Upper lobe of left lung (tissue), 6 donors: ENCODE results near the gene PCGF3. TPM values are rescaled to one million over a fixed set of nuclear protein-coding genes. Genes with fewer than 3 reads are reported as not detected.

Source experiments
- ATAC-seq, 2 donors: fragments of 200-7000 bp; cut with Tn5 transposase; one replicate each; pipeline ENCODE4 v1.9.1; 2022; ENCODE audit warnings: mild to moderate bottlenecking in 2 of 2, moderate library complexity in 2 of 2; ENCODE audit not compliant: low FRiP score in 2 of 2
- DNase-seq, 2 donors: peaks; one replicate each; pipeline ENCODE4 v3.0.0-alpha.2; 2019 to 2020
- H3K27ac ChIP-seq, 4 donors: fragments of 200-600 bp; sonication (generic); one replicate each; pipeline ENCODE4 v1.5.1; 2016 to 2019
- H3K27me3 ChIP-seq, 4 donors: fragments of 200-600 bp; sonication (generic); one replicate each; pipeline ENCODE4 v1.5.1; 2017 to 2019
- H3K36me3 ChIP-seq, 4 donors: fragments of 200-600 bp; sonication (generic); one replicate each; pipeline ENCODE4 v1.5.1; 2016 to 2019
- H3K4me1 ChIP-seq, 4 donors: fragments of 200-600 bp; sonication (generic); one replicate each; pipeline ENCODE4 v1.5.1; 2018 to 2019
- H3K4me3 ChIP-seq, 4 donors: fragments of 200-600 bp; sonication (generic); one replicate each; pipeline ENCODE4 v1.5.1; 2017 to 2019; ENCODE audit warnings: mild to moderate bottlenecking in 2 of 4, moderate library complexity in 1 of 4
- H3K9me3 ChIP-seq, 4 donors: fragments of 200-600 bp; sonication (generic); one replicate each; pipeline ENCODE4 v1.5.1; 2018 to 2019
- EP300 ChIP-seq, 4 donors: sonication (generic); formaldehyde crosslinking; IDR thresholded peaks; one replicate each; pipeline ENCODE4 v1.5.1; 2017; ENCODE audit warnings: antibody characterized with exemption in 4 of 4, control low read depth in 2 of 4
- POLR2A ChIP-seq, 4 donors: fragments of 450-650 bp; IDR thresholded peaks; one replicate each; pipeline ENCODE4 v1.5.1; 2016 to 2017; ENCODE audit warnings: antibody characterized with exemption in 4 of 4, mild to moderate bottlenecking in 2 of 4
- POLR2AphosphoS5 ChIP-seq, 2 donors: sonication (generic); formaldehyde crosslinking; IDR thresholded peaks; one replicate each; pipeline ENCODE4 v1.5.1; 2017; ENCODE audit warnings: antibody characterized with exemption in 2 of 2
- WGBS, 2 donors: methylation state at CpG; one replicate each; pipeline ENCODE4 v1.1.5; 2017 to 2018; 5-methylcytosine and 5-hydroxymethylcytosine counted together
- total RNA-seq, 6 donors: library from RNA; depleted of rRNA in 4 of 6; stranded (reverse); fragments of >200 nt in 4 of 6; gene quantifications; one replicate each; pipeline versions ENCODE4 v1.1.0 to v1.2.1, GENCODE V29; 2016 to 2021
- TF ChIP-seq, protein P1 (sequence below), 6 experiments: fragments of 450-650 bp in 4 of 6; fragments of 200-600 bp in 2 of 6; sonication (generic) in 2 of 6; IDR thresholded peaks; one replicate each; pipeline ENCODE4 v1.5.1; 2016 to 2019; ENCODE audit warnings: antibody characterized with exemption in 6 of 6
- donor health status: DM: no; HTN: no; CAD: no; lungs with moderate emphysema.
- donor health status: DM: no; HTN: yes; CAD: no; lungs with severe emphysema.

Gene PCGF3
- total RNA-seq, 6 donors from 2014 or later = 36.4 to 150 (median 41.0) TPM

DNA sequence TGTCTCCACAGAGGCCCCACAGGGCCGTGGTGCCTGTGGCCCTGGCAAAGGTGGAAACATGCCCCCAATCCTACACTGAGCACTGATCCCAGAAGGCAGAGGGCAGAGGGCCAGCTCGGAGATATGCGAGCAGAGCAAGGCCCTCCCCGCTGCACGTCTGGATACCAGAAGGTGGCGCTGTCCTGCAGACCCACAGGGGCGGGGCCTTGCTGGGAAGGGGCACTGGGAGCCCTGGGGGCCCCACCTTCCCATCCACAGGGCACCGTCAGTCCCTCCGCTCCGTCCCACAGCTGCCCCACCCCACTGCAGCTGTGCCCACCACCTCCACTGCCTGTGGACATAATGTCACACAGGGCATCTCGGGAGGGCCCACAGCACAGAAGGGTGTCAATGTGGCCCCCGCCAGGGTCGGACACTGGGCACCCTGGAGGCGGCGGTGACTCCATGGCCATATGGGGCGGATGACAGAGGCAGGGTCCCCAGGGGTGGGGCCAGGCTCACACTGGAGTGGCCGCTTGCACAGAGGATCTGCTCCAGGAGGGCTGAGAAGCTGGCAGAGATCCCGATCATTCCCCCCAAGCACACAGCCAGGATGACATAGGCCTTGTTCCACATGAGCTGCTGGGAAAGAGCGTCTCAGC is 21.5 kb upstream of the PCGF3 start:
- peaks cover 0 to 5% (median 0%) of the 10 kb centered on the region in 4 donors for H3K36me3 ChIP-seq
- H3K9me3 ChIP-seq = no peaks in the 10 kb centered on the region
- no peak overlapping the region for H3K4me3 ChIP-seq
- whole genome bisulfite sequencing, 2 donors = 64 to 70% methylated on average over 2 to 10 of the region's 19 CpGs
- H3K27me3 ChIP-seq = no peaks in the 10 kb centered on the region
- ATAC-seq (no peak), DNase-seq (peak; percentile 72 to 75)
- H3K4me1 ChIP-seq = peaks cover 42 to 66% (median 48%) of the 10 kb centered on the region in 4 donors
- peak overlapping the region in 1 of 4 donors; percentile 19 for H3K27ac ChIP-seq
- no peak for TF ChIP-seq POLR2AphosphoS5 (IDR thresholded peaks at IDR 0.05)
- TF ChIP-seq, protein P1, sequence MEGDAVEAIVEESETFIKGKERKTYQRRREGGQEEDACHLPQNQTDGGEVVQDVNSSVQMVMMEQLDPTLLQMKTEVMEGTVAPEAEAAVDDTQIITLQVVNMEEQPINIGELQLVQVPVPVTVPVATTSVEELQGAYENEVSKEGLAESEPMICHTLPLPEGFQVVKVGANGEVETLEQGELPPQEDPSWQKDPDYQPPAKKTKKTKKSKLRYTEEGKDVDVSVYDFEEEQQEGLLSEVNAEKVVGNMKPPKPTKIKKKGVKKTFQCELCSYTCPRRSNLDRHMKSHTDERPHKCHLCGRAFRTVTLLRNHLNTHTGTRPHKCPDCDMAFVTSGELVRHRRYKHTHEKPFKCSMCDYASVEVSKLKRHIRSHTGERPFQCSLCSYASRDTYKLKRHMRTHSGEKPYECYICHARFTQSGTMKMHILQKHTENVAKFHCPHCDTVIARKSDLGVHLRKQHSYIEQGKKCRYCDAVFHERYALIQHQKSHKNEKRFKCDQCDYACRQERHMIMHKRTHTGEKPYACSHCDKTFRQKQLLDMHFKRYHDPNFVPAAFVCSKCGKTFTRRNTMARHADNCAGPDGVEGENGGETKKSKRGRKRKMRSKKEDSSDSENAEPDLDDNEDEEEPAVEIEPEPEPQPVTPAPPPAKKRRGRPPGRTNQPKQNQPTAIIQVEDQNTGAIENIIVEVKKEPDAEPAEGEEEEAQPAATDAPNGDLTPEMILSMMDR (IDR thresholded peaks at IDR 0.05) = peak; percentile 50 to 77 (median 70)
- no peak for TF ChIP-seq POLR2A (IDR thresholded peaks at IDR 0.05)
- TF ChIP-seq EP300 (IDR thresholded peaks at IDR 0.05) = no peak

DNA sequence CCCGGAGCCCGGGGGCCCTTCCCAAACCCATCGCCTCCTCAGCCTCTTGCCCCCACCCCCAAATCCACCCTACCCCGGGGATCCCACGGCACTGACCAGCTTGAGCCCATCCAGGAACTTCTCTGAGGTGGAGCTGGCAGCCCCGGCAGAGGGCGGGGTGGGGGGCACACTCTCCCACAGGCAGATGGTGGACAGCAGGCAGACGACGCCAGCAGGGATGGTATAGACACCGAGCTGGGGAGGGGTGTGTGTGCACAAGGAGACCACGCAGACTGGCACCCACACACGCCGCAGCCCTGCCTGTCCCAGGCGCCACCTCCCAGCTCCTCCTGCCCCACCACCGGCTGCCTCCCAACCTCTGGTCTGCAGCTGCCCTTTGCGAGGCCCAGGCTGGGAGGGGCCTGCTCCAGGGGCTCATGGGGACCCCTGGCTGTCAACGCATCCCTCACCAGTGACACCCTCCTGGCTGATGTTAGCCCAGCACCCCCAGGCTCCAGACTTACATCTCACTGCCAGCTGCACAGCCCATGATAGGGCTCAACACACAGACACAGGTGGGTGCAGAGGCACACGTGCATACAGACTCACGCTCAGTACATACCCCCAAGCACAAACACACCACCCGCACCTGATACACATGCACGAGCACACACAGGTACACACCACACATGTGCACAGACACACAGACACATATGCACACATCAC is 20.9 kb upstream of the PCGF3 start:
- 86 to 89% methylated on average over 7 to 20 of the region's 21 CpGs for WGBS, 2 donors
- Histone ChIP-seq H3K27ac (no peak overlapping the region), H3K4me1 (peaks cover 47 to 73% (median 54%) of the 10 kb centered on the region in 4 donors), H3K9me3 (no peaks in the 10 kb centered on the region), H3K27me3 (no peaks in the 10 kb centered on the region), H3K4me3 (no peak overlapping the region), H3K36me3 (peaks cover 0 to 5% (median 0%) of the 10 kb centered on the region in 4 donors)
- TF ChIP-seq, protein P1 (IDR thresholded peaks at IDR 0.05) = no peak
- TF ChIP-seq EP300 (IDR thresholded peaks at IDR 0.05) = no peak
- no peak for TF ChIP-seq POLR2A (IDR thresholded peaks at IDR 0.05)
- TF ChIP-seq POLR2AphosphoS5 (IDR thresholded peaks at IDR 0.05) = no peak
- DNase-seq = peak in 1 of 2 donors; percentile 75
- ATAC-seq = no peak

DNA sequence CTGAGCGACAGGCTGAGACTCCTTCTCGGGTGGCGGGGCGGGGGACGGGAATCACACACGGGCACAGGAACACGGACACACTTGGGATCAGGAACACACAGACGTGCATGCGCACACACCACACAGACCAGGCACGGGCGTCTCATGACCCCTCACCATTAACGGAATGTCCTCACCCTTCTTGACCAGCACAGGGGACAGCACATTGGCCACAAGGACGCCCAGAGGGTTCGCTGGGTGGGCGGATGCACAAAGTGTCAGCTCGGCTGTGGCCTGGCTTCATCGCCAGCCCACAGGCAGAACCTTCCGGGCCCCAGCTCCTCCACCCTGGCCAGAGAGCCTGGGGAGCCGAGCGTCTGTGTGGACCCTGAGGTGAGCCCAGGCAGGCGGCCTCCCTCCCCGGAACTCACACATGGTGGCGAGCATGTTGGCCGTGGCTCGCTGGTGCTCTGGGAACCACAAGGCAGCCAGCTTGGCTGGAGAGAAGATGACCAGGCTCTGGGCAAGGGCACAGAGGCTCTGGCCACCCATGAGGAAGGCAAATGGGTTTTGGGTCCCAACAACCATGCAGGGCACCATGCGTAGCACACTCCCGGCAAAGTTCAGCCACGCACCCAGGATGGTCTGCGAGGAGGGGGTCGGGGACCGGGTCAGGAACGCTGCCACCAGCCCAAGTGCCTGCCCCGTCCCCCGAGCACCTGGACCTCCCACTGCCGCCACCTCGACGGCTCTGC is 19.8 kb upstream of the PCGF3 start:
- WGBS, 2 donors = 94 to 96% methylated on average over 15 to 37 of the region's 37 CpGs
- H3K4me3 ChIP-seq = no peak overlapping the region
- no peak overlapping the region for H3K27ac ChIP-seq
- DNase-seq (peak in 1 of 2 donors; percentile 66), ATAC-seq (no peak)
- no peaks in the 10 kb centered on the region for H3K27me3 ChIP-seq
- H3K4me1 ChIP-seq = peaks cover 43 to 66% (median 52%) of the 10 kb centered on the region in 4 donors
- TF ChIP-seq, protein P1 (IDR thresholded peaks at IDR 0.05) = no peak
- TF ChIP-seq POLR2AphosphoS5 (IDR thresholded peaks at IDR 0.05) = no peak
- no peak for TF ChIP-seq EP300 (IDR thresholded peaks at IDR 0.05)
- no peak for TF ChIP-seq POLR2A (IDR thresholded peaks at IDR 0.05)
- peaks cover 0 to 5% (median 0%) of the 10 kb centered on the region in 4 donors for H3K36me3 ChIP-seq
- H3K9me3 ChIP-seq = no peaks in the 10 kb centered on the region

DNA sequence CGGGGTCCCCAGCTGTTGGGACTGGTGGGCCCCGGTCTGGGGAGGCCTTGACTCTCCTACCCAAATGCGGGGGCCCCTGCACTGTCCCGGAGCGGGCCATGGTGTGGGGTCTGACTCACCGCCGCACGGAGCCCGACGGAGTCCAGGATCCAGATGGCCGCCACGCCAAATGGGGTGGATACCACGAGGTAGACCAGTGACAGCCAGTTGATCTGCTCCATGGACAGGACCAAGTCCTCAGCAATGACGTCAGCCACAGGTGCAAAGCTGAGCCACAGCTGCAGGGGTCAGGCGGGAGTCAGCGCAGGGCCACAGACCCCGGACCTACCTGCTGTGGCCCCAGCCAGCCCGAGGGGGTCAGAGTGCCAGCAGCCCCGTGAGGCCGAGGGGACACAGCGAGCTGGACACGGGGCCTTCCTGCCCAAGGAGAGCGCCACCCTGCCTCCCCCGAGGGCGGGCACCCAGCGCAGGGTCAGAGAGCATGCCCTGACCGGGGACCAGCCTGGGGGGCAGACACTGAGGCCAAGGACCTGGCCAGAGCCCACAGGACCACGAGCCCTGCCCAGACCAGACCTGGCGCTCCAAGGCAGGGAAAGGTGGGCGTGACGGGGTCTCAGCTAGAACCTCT is 19.1 kb upstream of the PCGF3 start:
- H3K27ac ChIP-seq = peak overlapping the region in 3 of 4 donors; percentile 86 to 92 (median 91)
- DNase-seq (peak in 1 of 2 donors; percentile 79), ATAC-seq (no peak)
- H3K36me3 ChIP-seq = peaks cover 0 to 5% (median 0%) of the 10 kb centered on the region in 4 donors
- peaks cover 38 to 61% (median 49%) of the 10 kb centered on the region in 4 donors for H3K4me1 ChIP-seq
- 95 to 98% methylated on average over 3 to 21 of the region's 31 CpGs for WGBS, 2 donors
- H3K4me3 ChIP-seq = peak overlapping the region in 1 of 4 donors; percentile 61
- H3K9me3 ChIP-seq = no peaks in the 10 kb centered on the region
- no peaks in the 10 kb centered on the region for H3K27me3 ChIP-seq
- TF ChIP-seq, protein P1 (IDR thresholded peaks at IDR 0.05) = no peak
- TF ChIP-seq EP300 (IDR thresholded peaks at IDR 0.05) (no peak), POLR2A (IDR thresholded peaks at IDR 0.05) (no peak), POLR2AphosphoS5 (IDR thresholded peaks at IDR 0.05) (no peak)
